Jurkat, Clone E6-1 (cell line): ENCODE measurements around the gene SYCP2L.
A peak's percentile ranks its signal among the peaks of the same experiment; 100 is the strongest.
"Not testable (repeated sequence)": the region's sequence is repeated elsewhere in the genome, so short reads cannot be mapped to it uniquely, and the experiment has no call there.

Experiments
- DNase-seq: peaks from one replicate; pipeline ENCODE4 v3.0.0-alpha.2; 2011; ENCODE audit warnings: low read depth, low spot score
- H3K4me3 ChIP-seq: 2 replicates; pipeline ENCODE4 v1.5.1; 2011; ENCODE audit warnings: mild to moderate bottlenecking, low read length, control low read depth, moderate library complexity

The SYCP2L gene

GRCh38 chr6:10875026-10875425, 11.8 kb upstream of the SYCP2L start:
- no peak overlapping the region for H3K4me3 ChIP-seq
- DNase-seq: no peak

DNA sequence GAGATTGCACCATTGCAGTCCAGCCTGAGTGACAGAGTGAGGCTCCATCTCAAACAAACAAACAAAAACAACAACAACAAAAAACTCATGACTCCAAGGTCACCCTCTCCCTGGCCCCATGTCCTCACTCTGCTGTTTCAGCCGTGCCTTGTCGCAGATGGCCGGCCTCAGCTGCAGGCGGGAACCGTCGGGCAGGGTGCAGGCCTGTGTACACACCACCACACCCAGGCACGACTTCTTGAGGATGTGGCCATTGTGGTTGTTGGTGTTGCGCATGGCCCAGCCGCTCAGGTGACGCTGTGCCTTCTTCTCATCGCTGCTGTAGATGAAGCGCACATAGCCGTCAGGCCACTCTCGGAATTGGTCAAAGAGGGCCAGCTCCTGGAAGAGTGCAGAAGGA, 9.8 kb upstream of the SYCP2L start:
- DNase-seq: no peak
- H3K4me3 ChIP-seq: no peak overlapping the region

DNA sequence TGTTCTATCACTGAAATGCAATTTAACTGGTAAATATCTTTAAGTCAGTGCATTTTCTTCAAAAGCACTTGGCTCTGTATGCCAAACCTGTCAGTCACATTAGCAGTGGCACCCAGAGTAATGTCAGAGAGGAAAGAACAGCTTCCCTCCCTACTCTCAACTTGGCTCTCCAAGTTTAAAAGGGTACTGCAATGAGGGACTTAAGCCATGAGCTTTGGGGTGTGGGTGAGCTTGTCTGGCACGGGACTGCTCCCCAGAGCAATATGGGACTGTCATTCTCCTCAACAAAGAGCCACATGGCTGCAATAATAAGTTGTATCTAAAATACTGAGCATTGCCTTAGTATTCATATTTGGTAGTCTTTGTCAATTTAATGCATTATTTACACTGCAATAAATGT, 9.0 kb upstream of the SYCP2L start:
- H3K4me3 ChIP-seq: no peak overlapping the region

GRCh38 chr6:10880366-10880765, 6.5 kb upstream of the SYCP2L start:
- H3K4me3 ChIP-seq: no peak overlapping the region
- no peak for DNase-seq

More for the DNA sequence above, 9.0 kb upstream of the SYCP2L start:
- DNase-seq: no peak

GRCh38 chr6:10882253-10882630, 4.6 kb upstream of the SYCP2L start:
- DNase-seq, H3K4me3 ChIP-seq: not testable (repeated sequence)

- no peak for DNase-seq
- H3K4me3 ChIP-seq: no peak overlapping the region
Measured at GRCh38 chr6:10882657-10883171, 4.1 kb upstream of the SYCP2L start.

GRCh38 chr6:10883312-10884244, 3.3 kb upstream of the SYCP2L start:
- no peak overlapping the region for H3K4me3 ChIP-seq
- no peak for DNase-seq

GRCh38 chr6:10884245-10884972, 2.4 kb upstream of the SYCP2L start:
- no peak overlapping the region for H3K4me3 ChIP-seq
- DNase-seq: no peak

DNA sequence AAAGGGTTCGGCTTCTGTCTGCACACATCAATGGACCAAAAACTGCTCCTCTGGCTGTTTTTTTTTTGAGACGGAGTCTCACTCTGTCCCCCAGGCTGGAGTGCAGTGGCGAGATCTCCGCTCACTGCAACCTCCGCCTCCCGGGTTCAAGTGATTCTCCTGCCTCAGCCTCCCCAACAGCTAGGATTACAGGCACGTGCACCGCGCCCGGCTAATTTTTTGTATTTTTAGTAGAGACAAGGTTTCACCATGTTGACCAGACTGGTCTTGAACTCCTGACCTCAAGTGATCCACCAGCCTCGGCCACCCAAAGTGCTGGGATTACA, 524 bp upstream of the SYCP2L start:
- not testable (repeated sequence) for DNase-seq, H3K4me3 ChIP-seq

GRCh38 chr6:10890151-10890550, 3.3 kb downstream of the SYCP2L start:
- H3K4me3 ChIP-seq: no peak overlapping the region
- no peak for DNase-seq

DNA sequence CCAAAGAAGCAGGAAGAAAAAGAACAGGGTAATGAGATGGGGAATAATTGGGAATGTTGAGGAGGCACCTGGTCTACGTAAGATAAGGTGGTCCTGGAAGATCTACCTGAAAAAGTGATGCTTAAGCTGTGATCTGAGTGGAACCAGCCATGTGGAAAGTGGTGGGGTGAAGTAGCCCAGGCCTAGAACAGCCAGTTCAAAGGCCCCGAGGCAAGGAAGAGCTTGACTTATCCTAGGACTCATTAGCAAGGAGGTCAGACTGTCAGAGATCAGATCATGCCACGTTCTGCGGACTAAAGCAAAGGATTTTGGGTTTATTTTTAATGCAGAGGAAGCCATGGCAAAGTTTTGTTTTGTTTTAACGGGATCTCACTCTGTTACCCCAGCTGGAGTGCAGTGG, 5.1 kb downstream of the SYCP2L start:
- no peak overlapping the region for H3K4me3 ChIP-seq
- no peak for DNase-seq

DNA sequence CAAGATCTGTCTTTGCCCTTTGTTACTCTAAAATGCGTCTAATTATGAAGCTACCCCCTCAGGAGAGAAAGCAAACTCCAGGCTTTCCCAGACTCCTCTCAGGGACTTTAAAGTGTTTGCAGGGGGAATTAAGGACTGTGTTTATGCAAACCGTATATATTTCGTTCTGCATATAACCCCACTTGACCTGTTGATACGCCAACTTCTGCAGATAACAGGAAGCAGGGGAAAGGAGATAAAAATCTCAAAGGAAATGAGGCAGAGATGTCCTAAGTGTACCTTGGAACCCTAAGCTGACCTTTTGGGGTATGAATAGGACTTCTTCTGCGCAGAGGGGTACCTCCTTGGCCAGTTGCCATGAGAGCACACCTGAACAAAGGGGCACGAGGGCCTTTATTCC, 8.1 kb downstream of the SYCP2L start:
- no peak for DNase-seq
- H3K4me3 ChIP-seq: no peak overlapping the region

DNA sequence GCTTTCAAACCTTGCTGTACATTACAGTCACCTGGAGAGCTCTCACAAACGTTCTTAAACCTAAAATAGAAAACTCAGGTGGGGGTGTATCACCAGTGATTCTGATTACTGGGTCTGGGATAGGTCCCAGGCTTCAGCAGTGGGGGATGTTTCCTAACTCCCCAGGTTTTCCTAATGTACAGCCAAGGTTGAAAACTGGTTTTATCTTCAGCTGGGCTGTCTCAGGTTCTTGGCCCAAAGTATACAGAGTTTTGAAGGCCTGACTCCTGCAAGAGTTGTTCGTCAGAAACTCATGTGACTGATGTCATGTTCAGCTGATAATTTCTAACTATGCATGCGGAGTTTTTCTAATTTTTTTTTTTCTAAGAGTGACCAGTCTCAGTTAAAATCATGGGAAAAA, 9.8 kb downstream of the SYCP2L start:
- no peak overlapping the region for H3K4me3 ChIP-seq
- no peak for DNase-seq

DNA sequence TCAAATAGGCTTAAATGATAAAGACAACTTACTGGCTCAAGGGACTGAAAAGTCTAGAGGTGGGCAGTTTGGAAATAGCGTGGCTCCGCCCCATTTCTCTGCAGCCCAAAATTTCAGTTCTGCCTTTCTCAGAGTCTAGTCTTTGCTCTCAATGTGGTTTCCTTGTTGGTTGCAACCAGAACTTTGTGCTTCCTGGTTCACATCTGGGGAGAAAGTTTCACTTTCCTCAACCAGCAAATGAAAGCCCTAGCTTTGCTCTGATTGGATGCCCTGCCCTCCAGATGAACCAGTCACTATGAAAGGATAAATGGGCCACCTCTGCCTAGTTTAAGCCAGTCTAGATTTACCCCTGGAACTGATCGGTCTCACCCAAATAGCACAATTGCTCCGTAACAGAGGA, 14.9 kb downstream of the SYCP2L start:
- DNase-seq: peak; percentile 39
- H3K4me3 ChIP-seq: no peak overlapping the region

GRCh38 chr6:10904015-10904414, 17.2 kb downstream of the SYCP2L start:
- no peak overlapping the region for H3K4me3 ChIP-seq
- DNase-seq: no peak

DNA sequence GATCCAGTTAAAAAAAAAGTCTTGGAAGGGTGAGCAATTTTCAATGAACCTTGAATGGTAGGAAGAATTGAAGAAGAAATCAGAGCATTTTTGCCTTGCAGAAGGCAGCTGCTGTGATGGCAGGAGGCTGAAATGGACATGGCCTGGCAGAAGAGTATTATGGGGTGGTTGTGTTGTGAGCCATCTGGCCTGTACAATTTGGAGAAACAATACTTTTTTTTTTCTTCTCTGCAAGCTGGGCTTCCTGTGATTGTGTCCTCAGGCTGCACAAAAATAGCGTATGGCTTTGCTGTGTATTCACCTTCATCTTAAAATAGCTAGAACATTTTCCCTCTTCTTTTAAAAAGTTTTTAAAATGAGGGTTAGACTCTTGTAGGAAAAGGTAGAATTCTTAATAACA, 21.4 kb downstream of the SYCP2L start:
- no peak for DNase-seq
- H3K4me3 ChIP-seq: no peak overlapping the region

DNA sequence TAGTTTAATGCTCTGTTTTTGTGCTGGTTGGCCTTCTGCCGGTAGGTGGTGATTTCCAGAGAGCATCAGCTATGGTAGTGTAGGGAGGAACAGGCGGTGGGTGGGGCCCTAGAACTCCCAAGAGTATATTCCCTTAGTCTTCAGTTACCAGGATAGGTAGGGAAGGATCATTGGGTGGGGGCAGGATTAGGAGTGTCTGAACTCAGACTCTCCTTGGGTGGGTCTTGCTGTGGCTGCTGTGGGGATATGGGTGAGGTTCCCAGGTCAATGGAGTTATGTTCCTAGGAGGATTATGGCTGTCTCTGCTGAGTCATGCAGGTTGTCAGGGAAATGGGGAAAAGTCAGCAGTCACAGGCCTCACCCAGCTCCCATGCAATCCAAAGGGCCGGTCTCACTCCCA, 32.7 kb downstream of the SYCP2L start:
- H3K4me3 ChIP-seq, DNase-seq: not testable (repeated sequence)

- no peak overlapping the region for H3K4me3 ChIP-seq
- DNase-seq: no peak
Measured at GRCh38 chr6:10933126-10933525, 46.3 kb downstream of the SYCP2L start.

GRCh38 chr6:10939840-10940239, 53.0 kb downstream of the SYCP2L start:
- no peak overlapping the region for H3K4me3 ChIP-seq
- DNase-seq: no peak

DNA sequence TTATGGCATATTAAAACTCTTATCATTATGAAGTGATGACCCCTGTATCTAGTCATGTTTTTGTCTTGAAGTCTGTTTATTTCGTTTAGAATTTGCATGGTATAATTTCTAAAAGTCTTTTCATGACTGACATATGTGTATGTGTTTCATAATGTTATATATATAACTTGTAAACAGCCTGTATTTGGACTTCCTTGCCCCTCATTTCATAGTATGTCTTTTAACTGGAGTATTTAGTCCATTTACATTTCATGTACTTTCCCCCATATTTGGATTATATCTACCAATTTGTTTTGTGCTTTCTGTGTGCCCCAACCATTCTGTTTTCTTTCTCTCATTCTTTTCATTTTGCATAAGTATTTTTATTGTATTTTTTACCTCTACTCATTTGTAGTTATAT, 59.0 kb downstream of the SYCP2L start:
- DNase-seq: no peak
- no peak overlapping the region for H3K4me3 ChIP-seq
